SK-N-SH treated with all-trans-retinoic acid at 6 μM for 48 hours (cell line): ENCODE results near the gene MRPL28.

Experiments
- ARNTL ChIP-seq: fragments of 450-650 bp; formaldehyde crosslinking; IDR thresholded peaks from 2 replicates; pipeline ENCODE4 v1.5.0; 2020; ENCODE audit warnings: low read depth, mild to moderate bottlenecking, moderate library complexity, borderline replicate concordance
- ISL1 ChIP-seq: fragments of 250-450 bp; sonication (Bioruptor Pico); IDR thresholded peaks from 2 replicates; pipeline ENCODE4 v2.1.2; 2022; ENCODE audit warnings: mild to moderate bottlenecking, moderate library complexity
- ZNF70 ChIP-seq: fragments of 450-650 bp; formaldehyde crosslinking; IDR thresholded peaks from 2 replicates; pipeline ENCODE4 v1.5.0; 2020; ENCODE audit warnings: mild to moderate bottlenecking, moderate library complexity

DNA sequence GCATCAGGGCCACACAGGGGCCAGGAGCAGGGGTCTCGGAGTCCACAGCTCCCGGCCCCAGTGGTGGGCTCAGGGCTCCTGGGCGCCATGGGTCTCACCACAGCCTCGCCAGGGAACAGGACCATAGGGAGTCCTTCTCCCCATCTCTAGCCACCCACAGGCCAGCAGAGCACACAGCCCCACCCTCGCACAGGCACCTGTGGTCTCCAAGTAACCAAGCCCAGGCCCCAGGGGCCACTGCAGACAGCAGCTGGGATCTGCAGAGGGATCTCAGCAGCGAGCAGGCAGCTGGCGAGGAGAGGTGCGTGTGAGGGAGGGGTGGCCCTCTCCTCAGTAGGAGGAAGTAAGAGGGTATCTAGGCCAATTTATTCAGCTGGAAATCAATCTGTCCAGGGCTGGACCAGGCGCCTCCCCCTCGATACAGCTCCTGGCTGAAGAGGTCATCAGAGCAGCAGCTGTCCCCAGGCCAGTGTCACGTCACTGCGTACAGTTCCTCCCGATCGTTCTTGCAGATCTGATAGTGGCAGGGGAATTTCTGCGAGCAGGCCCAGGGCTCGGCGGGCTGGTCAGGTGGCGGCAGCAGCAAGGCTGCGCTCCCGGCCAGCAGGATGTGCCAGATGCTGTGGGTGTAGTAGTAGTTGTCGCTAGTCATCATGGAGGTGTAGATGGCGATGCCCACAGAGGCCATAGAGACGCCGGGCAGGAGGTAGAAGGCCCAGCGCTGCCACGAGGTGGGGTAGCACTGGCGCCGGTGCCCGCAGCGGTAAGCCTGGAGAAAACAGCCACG, 1.4 kb upstream of the MRPL28 start:
- TF ChIP-seq ARNTL (CRISPR knock-in tag) (no peak), ISL1 (CRISPR knock-in tag) (no peak), ZNF70 (CRISPR knock-in tag) (no peak)
